GM23338 (cell line): ENCODE measurements around the gene CEACAM8. TPM values are rescaled to one million over a fixed set of nuclear protein-coding genes. Genes with fewer than 3 reads are reported as not detected.
"Not testable (repeated sequence)": the region's sequence is repeated elsewhere in the genome, so short reads cannot be mapped to it uniquely, and the experiment has no call there.

Experiments
- ATAC-seq: fragments of 200-7000 bp; cut with Tn5 transposase; 3 replicates; pipeline ENCODE4 v1.9.1; 2020
- DNase-seq: peaks from one replicate; pipeline ENCODE4 v3.0.0-alpha.2; 2015; ENCODE audit warnings: low spot score
- H2AFZ ChIP-seq: fragments of 200-600 bp; sonication (generic); 2 replicates; pipeline ENCODE4 v1.8.0; 2016; ENCODE audit warnings: antibody characterized with exemption, mild to moderate bottlenecking, moderate library complexity
- H3F3A ChIP-seq: fragments of 200-600 bp; sonication (generic); replicated peaks from 2 replicates; pipeline ENCODE4 v1.8.0; 2017; ENCODE audit warnings: antibody characterized with exemption, mixed run types, low read depth
- H3K27ac ChIP-seq: fragments of 200-600 bp; sonication (generic); 2 replicates; pipeline ENCODE4 v1.6.1; 2016; ENCODE audit warnings: low read depth
- H3K27me3 ChIP-seq: fragments of 200-600 bp; sonication (generic); 2 replicates; pipeline ENCODE4 v1.8.0; 2016; ENCODE audit warnings: mild to moderate bottlenecking, mixed run types, moderate library complexity; ENCODE audit not compliant: insufficient read depth
- H3K36me3 ChIP-seq: fragments of 200-600 bp; sonication (generic); 2 replicates; pipeline ENCODE4 v1.8.0; 2016; ENCODE audit warnings: mild to moderate bottlenecking; ENCODE audit not compliant: insufficient read depth
- H3K4me1 ChIP-seq: fragments of 200-600 bp; sonication (generic); 2 replicates; pipeline ENCODE4 v1.8.0; 2016; ENCODE audit warnings: mild to moderate bottlenecking, moderate library complexity; ENCODE audit not compliant: insufficient read depth
- H3K4me2 ChIP-seq: fragments of 200-600 bp; sonication (generic); 2 replicates; pipeline ENCODE4 v1.7.1; 2017; ENCODE audit warnings: mixed run types
- H3K4me3 ChIP-seq: fragments of 200-600 bp; sonication (generic); 2 replicates; pipeline ENCODE4 v1.6.1; 2016; ENCODE audit warnings: mixed run types
- H3K79me2 ChIP-seq: fragments of 200-600 bp; sonication (generic); replicated peaks from 2 replicates; pipeline ENCODE4 v1.8.0; 2017; ENCODE audit warnings: mild to moderate bottlenecking; ENCODE audit not compliant: insufficient read depth
- H3K9me2 ChIP-seq: fragments of 200-600 bp; sonication (generic); 2 replicates; pipeline ENCODE4 v1.8.0; 2017; ENCODE audit not compliant: insufficient read depth
- H4K20me1 ChIP-seq: fragments of 200-600 bp; sonication (generic); replicated peaks from 2 replicates; pipeline ENCODE4 v1.8.0; 2017; ENCODE audit warnings: mild to moderate bottlenecking; ENCODE audit not compliant: insufficient read depth
- H3K27ac Mint-ChIP-seq: 2 replicates; pipeline ENCODE4 v1.8.0; 2020; ENCODE audit warnings: inconsistent platforms, mild to moderate bottlenecking, moderate library complexity, mixed read lengths
- H3K27me3 Mint-ChIP-seq: 3 replicates; pipeline ENCODE4 v1.8.0; 2022; ENCODE audit warnings: low read depth, mild to moderate bottlenecking, moderate library complexity, mixed read lengths, inconsistent platforms; ENCODE audit not compliant: insufficient read depth, poor library complexity
- H3K36me3 Mint-ChIP-seq: 3 replicates; pipeline ENCODE4 v1.8.0; 2021; ENCODE audit warnings: low read depth, mild to moderate bottlenecking, inconsistent platforms, moderate library complexity, mixed read lengths
- H3K4me1 Mint-ChIP-seq: 3 replicates; pipeline ENCODE4 v1.8.0; 2020; ENCODE audit warnings: mild to moderate bottlenecking, inconsistent platforms, mixed read lengths
- H3K4me3 Mint-ChIP-seq: 3 replicates; pipeline ENCODE4 v1.8.0; 2021; ENCODE audit warnings: moderate library complexity, mild to moderate bottlenecking, inconsistent platforms, mixed read lengths
- H3K9me3 Mint-ChIP-seq: 3 replicates; pipeline ENCODE4 v1.8.0; 2020; ENCODE audit warnings: moderate library complexity, mild to moderate bottlenecking, inconsistent platforms, mixed read lengths
- CREB1 ChIP-seq: fragments of 250-450 bp; sonication (Bioruptor Pico); IDR thresholded peaks from 2 replicates; pipeline ENCODE4 v1.5.0; 2020; ENCODE audit warnings: low read depth, mild to moderate bottlenecking, moderate library complexity
- EZH2 ChIP-seq: fragments of 200-600 bp; sonication (generic); IDR thresholded peaks from one replicate; pipeline ENCODE4 v1.8.0; 2017; ENCODE audit warnings: antibody characterized with exemption, mild to moderate bottlenecking, low read depth; ENCODE audit not compliant: unreplicated experiment
- NANOG ChIP-seq: IDR thresholded peaks from 2 replicates; pipeline ENCODE4 v1.6.1; 2016; ENCODE audit warnings: antibody characterized with exemption, borderline replicate concordance
- POLR2AphosphoS5 ChIP-seq: IDR thresholded peaks from 2 replicates; pipeline ENCODE4 v1.6.1; 2016; ENCODE audit warnings: antibody characterized with exemption, low read depth
- STAT1 ChIP-seq: IDR thresholded peaks from one replicate; pipeline ENCODE4 v1.6.1; 2016; ENCODE audit warnings: antibody characterized with exemption; ENCODE audit not compliant: unreplicated experiment
- ZNF114 ChIP-seq: fragments of 250-450 bp; sonication (Bioruptor Pico); IDR thresholded peaks from 2 replicates; pipeline ENCODE4 v1.5.0; 2020; ENCODE audit warnings: mild to moderate bottlenecking, moderate library complexity
- polyA plus RNA-seq: library from polyadenylated mRNA; unstranded; fragments of >200 nt; fragmentation: Nextera tagmentation; extraction: Ambion mirVana; gene quantifications from 2 replicates; pipeline ENCODE4 v1.2.1, GENCODE V29; 2016
- total RNA-seq: library from RNA; depleted of rRNA; stranded (reverse); fragments of >200 nt; shearing (Covaris generic); gene quantifications from 2 replicates; pipeline ENCODE4 v1.2.3, GENCODE V29; 2014
- TF ChIP-seq, protein P1 (sequence below): IDR thresholded peaks from one replicate; pipeline ENCODE4 v1.6.1; 2018; ENCODE audit warnings: antibody characterized with exemption; ENCODE audit not compliant: unreplicated experiment
- TF ChIP-seq, protein P2 (sequence below), 2 experiments: fragments of 200-600 bp in 1 of 2; sonication (generic) in 1 of 2; conservative IDR thresholded peaks; 2 replicates each; pipeline versions ENCODE4 v1.5.1 to v1.6.1; 2016 to 2017; ENCODE audit warnings: antibody characterized with exemption in 2 of 2, low read depth in 2 of 2, mild to moderate bottlenecking in 2 of 2, moderate library complexity in 1 of 2
- TF ChIP-seq, protein P3 (sequence below): fragments of 250-450 bp; sonication (Bioruptor Pico); IDR thresholded peaks from 2 replicates; pipeline ENCODE4 v1.5.0; 2020; ENCODE audit warnings: mild to moderate bottlenecking, moderate library complexity

CEACAM8 gene
- total and polyA plus RNA-seq, 2 experiments from 2014 or later: not detected

DNA sequence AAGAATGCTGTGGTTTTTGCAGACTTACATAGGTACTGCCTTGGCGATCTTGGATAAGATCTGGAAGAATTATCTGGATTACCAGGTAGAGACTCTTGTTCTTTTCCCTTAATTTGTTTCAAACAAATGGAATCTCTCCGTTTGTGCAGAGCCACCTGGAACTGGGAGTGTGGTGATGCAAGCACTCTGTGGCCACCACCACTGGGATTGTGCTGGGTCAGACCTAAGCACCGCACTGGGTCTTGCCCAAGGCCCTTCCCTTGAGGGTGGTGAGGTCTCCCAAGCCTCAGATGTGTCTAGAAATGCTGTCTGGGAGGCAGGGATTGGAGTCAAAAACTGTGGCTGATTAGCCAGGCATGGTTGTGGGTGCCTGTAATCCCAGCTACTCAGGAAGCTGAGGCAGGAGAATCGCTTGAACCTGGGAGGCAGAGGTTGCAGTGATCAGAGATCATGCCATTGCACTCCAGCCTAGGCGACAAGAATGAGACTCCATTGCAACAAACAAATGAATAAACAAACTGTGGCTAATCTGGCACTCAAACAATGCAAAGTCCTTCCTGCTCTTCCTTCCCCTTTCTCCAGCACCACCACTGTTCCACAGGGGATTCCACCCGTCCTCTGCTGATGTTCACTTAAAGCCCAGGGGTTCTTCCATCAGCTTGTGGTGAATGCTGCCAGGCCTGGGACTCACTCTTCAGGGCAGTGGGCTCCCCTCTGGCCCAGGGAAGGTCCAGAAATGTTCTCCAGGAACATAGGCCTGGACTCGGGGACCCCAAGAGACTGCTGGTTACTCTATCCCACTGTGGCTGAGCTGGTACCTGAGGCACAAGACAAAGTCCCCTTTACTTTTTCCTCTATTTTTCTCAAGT, 55.6 kb downstream of the CEACAM8 start:
- H3K36me3 ChIP-seq: no peaks in the 10 kb centered on the region
- TF ChIP-seq, protein P1, sequence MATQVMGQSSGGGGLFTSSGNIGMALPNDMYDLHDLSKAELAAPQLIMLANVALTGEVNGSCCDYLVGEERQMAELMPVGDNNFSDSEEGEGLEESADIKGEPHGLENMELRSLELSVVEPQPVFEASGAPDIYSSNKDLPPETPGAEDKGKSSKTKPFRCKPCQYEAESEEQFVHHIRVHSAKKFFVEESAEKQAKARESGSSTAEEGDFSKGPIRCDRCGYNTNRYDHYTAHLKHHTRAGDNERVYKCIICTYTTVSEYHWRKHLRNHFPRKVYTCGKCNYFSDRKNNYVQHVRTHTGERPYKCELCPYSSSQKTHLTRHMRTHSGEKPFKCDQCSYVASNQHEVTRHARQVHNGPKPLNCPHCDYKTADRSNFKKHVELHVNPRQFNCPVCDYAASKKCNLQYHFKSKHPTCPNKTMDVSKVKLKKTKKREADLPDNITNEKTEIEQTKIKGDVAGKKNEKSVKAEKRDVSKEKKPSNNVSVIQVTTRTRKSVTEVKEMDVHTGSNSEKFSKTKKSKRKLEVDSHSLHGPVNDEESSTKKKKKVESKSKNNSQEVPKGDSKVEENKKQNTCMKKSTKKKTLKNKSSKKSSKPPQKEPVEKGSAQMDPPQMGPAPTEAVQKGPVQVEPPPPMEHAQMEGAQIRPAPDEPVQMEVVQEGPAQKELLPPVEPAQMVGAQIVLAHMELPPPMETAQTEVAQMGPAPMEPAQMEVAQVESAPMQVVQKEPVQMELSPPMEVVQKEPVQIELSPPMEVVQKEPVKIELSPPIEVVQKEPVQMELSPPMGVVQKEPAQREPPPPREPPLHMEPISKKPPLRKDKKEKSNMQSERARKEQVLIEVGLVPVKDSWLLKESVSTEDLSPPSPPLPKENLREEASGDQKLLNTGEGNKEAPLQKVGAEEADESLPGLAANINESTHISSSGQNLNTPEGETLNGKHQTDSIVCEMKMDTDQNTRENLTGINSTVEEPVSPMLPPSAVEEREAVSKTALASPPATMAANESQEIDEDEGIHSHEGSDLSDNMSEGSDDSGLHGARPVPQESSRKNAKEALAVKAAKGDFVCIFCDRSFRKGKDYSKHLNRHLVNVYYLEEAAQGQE: no peak
- TF ChIP-seq EZH2: no peak
- TF ChIP-seq, protein P2, sequence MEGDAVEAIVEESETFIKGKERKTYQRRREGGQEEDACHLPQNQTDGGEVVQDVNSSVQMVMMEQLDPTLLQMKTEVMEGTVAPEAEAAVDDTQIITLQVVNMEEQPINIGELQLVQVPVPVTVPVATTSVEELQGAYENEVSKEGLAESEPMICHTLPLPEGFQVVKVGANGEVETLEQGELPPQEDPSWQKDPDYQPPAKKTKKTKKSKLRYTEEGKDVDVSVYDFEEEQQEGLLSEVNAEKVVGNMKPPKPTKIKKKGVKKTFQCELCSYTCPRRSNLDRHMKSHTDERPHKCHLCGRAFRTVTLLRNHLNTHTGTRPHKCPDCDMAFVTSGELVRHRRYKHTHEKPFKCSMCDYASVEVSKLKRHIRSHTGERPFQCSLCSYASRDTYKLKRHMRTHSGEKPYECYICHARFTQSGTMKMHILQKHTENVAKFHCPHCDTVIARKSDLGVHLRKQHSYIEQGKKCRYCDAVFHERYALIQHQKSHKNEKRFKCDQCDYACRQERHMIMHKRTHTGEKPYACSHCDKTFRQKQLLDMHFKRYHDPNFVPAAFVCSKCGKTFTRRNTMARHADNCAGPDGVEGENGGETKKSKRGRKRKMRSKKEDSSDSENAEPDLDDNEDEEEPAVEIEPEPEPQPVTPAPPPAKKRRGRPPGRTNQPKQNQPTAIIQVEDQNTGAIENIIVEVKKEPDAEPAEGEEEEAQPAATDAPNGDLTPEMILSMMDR (conservative IDR thresholded peaks at IDR 0.05; ENCODE audit: low read depth in 2 of 2): no peak
- TF ChIP-seq NANOG: no peak
- no peak for TF ChIP-seq CREB1 (CRISPR knock-in tag)
- no peak for TF ChIP-seq STAT1
- TF ChIP-seq ZNF114 (CRISPR knock-in tag): no peak
- no peak for TF ChIP-seq POLR2AphosphoS5
- TF ChIP-seq, protein P3, sequence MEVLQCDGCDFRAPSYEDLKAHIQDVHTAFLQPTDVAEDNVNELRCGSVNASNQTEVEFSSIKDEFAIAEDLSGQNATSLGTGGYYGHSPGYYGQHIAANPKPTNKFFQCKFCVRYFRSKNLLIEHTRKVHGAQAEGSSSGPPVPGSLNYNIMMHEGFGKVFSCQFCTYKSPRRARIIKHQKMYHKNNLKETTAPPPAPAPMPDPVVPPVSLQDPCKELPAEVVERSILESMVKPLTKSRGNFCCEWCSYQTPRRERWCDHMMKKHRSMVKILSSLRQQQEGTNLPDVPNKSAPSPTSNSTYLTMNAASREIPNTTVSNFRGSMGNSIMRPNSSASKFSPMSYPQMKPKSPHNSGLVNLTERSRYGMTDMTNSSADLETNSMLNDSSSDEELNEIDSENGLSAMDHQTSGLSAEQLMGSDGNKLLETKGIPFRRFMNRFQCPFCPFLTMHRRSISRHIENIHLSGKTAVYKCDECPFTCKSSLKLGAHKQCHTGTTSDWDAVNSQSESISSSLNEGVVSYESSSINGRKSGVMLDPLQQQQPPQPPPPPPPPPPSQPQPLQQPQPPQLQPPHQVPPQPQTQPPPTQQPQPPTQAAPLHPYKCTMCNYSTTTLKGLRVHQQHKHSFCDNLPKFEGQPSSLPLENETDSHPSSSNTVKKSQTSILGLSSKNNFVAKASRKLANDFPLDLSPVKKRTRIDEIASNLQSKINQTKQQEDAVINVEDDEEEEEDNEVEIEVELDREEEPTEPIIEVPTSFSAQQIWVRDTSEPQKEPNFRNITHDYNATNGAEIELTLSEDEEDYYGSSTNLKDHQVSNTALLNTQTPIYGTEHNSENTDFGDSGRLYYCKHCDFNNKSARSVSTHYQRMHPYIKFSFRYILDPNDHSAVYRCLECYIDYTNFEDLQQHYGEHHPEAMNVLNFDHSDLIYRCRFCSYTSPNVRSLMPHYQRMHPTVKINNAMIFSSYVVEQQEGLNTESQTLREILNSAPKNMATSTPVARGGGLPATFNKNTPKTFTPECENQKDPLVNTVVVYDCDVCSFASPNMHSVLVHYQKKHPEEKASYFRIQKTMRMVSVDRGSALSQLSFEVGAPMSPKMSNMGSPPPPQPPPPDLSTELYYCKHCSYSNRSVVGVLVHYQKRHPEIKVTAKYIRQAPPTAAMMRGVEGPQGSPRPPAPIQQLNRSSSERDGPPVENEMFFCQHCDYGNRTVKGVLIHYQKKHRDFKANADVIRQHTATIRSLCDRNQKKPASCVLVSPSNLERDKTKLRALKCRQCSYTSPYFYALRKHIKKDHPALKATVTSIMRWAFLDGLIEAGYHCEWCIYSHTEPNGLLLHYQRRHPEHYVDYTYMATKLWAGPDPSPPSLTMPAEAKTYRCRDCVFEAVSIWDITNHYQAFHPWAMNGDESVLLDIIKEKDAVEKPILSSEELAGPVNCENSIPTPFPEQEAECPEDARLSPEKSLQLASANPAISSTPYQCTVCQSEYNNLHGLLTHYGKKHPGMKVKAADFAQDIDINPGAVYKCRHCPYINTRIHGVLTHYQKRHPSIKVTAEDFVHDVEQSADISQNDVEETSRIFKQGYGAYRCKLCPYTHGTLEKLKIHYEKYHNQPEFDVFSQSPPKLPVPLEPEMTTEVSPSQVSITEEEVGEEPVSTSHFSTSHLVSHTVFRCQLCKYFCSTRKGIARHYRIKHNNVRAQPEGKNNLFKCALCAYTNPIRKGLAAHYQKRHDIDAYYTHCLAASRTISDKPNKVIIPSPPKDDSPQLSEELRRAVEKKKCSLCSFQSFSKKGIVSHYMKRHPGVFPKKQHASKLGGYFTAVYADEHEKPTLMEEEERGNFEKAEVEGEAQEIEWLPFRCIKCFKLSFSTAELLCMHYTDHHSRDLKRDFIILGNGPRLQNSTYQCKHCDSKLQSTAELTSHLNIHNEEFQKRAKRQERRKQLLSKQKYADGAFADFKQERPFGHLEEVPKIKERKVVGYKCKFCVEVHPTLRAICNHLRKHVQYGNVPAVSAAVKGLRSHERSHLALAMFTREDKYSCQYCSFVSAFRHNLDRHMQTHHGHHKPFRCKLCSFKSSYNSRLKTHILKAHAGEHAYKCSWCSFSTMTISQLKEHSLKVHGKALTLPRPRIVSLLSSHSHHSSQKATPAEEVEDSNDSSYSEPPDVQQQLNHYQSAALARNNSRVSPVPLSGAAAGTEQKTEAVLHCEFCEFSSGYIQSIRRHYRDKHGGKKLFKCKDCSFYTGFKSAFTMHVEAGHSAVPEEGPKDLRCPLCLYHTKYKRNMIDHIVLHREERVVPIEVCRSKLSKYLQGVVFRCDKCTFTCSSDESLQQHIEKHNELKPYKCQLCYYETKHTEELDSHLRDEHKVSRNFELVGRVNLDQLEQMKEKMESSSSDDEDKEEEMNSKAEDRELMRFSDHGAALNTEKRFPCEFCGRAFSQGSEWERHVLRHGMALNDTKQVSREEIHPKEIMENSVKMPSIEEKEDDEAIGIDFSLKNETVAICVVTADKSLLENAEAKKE: no peak
- DNase-seq (no peak), ATAC-seq (no peak)
- no peaks in the 10 kb centered on the region for H3K79me2 ChIP-seq
- H4K20me1 ChIP-seq: no peaks in the 10 kb centered on the region
- H3K36me3 Mint-ChIP-seq: no peaks in the 10 kb centered on the region
- no peaks in the 10 kb centered on the region for H3K27me3 ChIP-seq
- peaks cover 39% of the 10 kb centered on the region for H3K4me1 ChIP-seq
- no peaks in the 10 kb centered on the region for H3K9me2 ChIP-seq
- peaks cover 22% of the 10 kb centered on the region for H3K4me1 Mint-ChIP-seq
- no peaks in the 10 kb centered on the region for H3K9me3 Mint-ChIP-seq
- peak overlapping the region; percentile 49; the same call in 1 of the 2 replicates for H3K4me2 ChIP-seq
- H2AFZ ChIP-seq: no peak overlapping the region; the same call in 1 of the 2 replicates
- H3K4me3 Mint-ChIP-seq: no peak overlapping the region
- no peak overlapping the region for H3K27ac Mint-ChIP-seq
- no peak overlapping the region for H3K27ac ChIP-seq
- H3K27me3 Mint-ChIP-seq: peaks cover 6% of the 10 kb centered on the region
- H3F3A ChIP-seq: no peaks in the 10 kb centered on the region
- H3K4me3 ChIP-seq: no peak overlapping the region

DNA sequence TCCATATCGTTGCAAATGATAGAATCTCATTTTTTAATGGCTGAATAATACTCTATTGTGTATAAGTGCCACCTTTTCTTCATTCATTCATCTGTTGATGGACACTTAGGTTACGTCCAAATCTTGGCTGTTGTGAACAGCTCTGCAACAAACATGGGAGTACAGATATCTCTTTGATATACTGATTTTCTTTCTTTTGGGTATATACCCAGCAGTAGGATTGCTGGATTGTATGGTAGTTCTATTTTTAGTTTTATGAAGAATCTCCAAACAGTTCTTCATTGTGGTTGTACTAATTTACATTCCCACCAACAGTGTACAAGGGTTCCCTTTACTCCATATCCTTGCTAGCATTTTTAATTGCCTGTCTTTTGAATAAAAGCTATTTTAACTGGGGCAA, 59.4 kb downstream of the CEACAM8 start:
- H3K27me3 Mint-ChIP-seq, ATAC-seq, H3K36me3 ChIP-seq, H3K27ac Mint-ChIP-seq, H2AFZ ChIP-seq, H3K4me2 ChIP-seq, H3K27me3 ChIP-seq, H3F3A ChIP-seq, H3K4me3 Mint-ChIP-seq, H3K36me3 Mint-ChIP-seq, H3K27ac ChIP-seq, H3K9me3 Mint-ChIP-seq, H3K4me3 ChIP-seq, H3K79me2 ChIP-seq, H4K20me1 ChIP-seq, H3K9me2 ChIP-seq, DNase-seq: not testable (repeated sequence)
- H3K4me1 Mint-ChIP-seq: peaks cover 17% of the 10 kb centered on the region
- H3K4me1 ChIP-seq: peaks cover 27% of the 10 kb centered on the region
